CD14-positive monocyte (primary cell): ENCODE data around the gene TNFSF4. TPM values are rescaled to one million over a fixed set of nuclear protein-coding genes. Genes with fewer than 3 reads are reported as not detected.
A peak's percentile ranks its signal among the peaks of the same experiment; 100 is the strongest.

ENCODE experiments used
- DNase-seq, 3 donors: peaks; one replicate each; pipeline ENCODE4 v3.0.0-alpha.2; 2011 to 2022
- H2AFZ ChIP-seq: 2 replicates; pipeline ENCODE4 v1.6.0; 2012; ENCODE audit warnings: mild to moderate bottlenecking, low read depth, low read length, inconsistent platforms; ENCODE audit not compliant: insufficient read depth, poor library complexity, severe bottlenecking
- H3K27ac ChIP-seq, 2 donors: 1 replicate in 1 of 2; 2 replicates in 1 of 2; pipeline ENCODE4 v1.5.1; 2012 to 2013; ENCODE audit warnings: low read length in 2 of 2, control low read depth in 1 of 2, inconsistent platforms in 1 of 2, low read depth in 1 of 2, mild to moderate bottlenecking in 1 of 2
- H3K27me3 ChIP-seq, 2 donors: one replicate each; pipeline versions ENCODE4 v1.6.0 to v1.6.1; 2011 to 2013; ENCODE audit warnings: low read length in 2 of 2; ENCODE audit not compliant: control insufficient read depth in 2 of 2, insufficient read depth in 2 of 2
- H3K36me3 ChIP-seq, 2 donors: replicated peaks in 1 of 2; 1 replicate in 1 of 2; 2 replicates in 1 of 2; pipeline versions ENCODE4 v1.5.1 to v1.6.1; 2012 to 2013; ENCODE audit warnings: low read length in 2 of 2, control low read depth in 1 of 2, inconsistent platforms in 1 of 2, mild to moderate bottlenecking in 1 of 2; ENCODE audit not compliant: insufficient read depth in 2 of 2, control insufficient read depth in 1 of 2
- H3K4me1 ChIP-seq, 2 donors: 1 replicate in 1 of 2; 2 replicates in 1 of 2; pipeline versions ENCODE4 v1.5.1 to v1.6.1; 2012 to 2013; ENCODE audit warnings: low read length in 2 of 2, control low read depth in 1 of 2, inconsistent platforms in 1 of 2, mild to moderate bottlenecking in 1 of 2, moderate library complexity in 1 of 2; ENCODE audit not compliant: insufficient read depth in 2 of 2, control insufficient read depth in 1 of 2
- H3K4me2 ChIP-seq: replicated peaks from 2 replicates; pipeline ENCODE3; 2012; ENCODE audit warnings: low read length, moderate library complexity, mild to moderate bottlenecking; ENCODE audit not compliant: poor library complexity, severe bottlenecking; ENCODE audit errors: extremely low read depth
- H3K4me3 ChIP-seq, 3 experiments: fragments of 200-600 bp in 1 of 3; sonication (generic) in 1 of 3; replicated peaks in 1 of 3; 1 replicate in 2 of 3; 2 replicates in 1 of 3; pipeline ENCODE4 v1.5.1; 2011 to 2013; ENCODE audit warnings: low read length in 3 of 3, mild to moderate bottlenecking in 3 of 3, control low read depth in 2 of 3, low read depth in 2 of 3, inconsistent platforms in 1 of 3, moderate library complexity in 1 of 3
- H3K79me2 ChIP-seq: 2 replicates; pipeline ENCODE4 v1.6.0; 2012; ENCODE audit warnings: mild to moderate bottlenecking, control low read depth, inconsistent platforms, low read length, moderate library complexity; ENCODE audit not compliant: insufficient read depth
- H3K9ac ChIP-seq: 2 replicates; pipeline ENCODE4 v1.6.0; 2017; ENCODE audit warnings: low read length, mild to moderate bottlenecking; ENCODE audit not compliant: insufficient read depth, poor library complexity, severe bottlenecking
- H3K9me3 ChIP-seq, 2 donors: replicated peaks in 1 of 2; 1 replicate in 1 of 2; 2 replicates in 1 of 2; pipeline versions ENCODE4 v1.5.1 to v1.6.1; 2012 to 2013; ENCODE audit warnings: low read length in 2 of 2, control low read depth in 1 of 2; ENCODE audit not compliant: control insufficient read depth in 1 of 2, insufficient read depth in 1 of 2
- H4K20me1 ChIP-seq: 2 replicates; pipeline ENCODE4 v1.6.0; 2012; ENCODE audit warnings: mild to moderate bottlenecking, low read length, control low read depth, moderate library complexity; ENCODE audit not compliant: insufficient read depth
- H3K27ac Mint-ChIP-seq, 7 donors: one replicate each; pipeline ENCODE4 v1.8.0; 2020; ENCODE audit warnings: mild to moderate bottlenecking in 7 of 7, mixed read lengths in 7 of 7, moderate library complexity in 6 of 7, inconsistent platforms in 2 of 7
- H3K27me3 Mint-ChIP-seq, 3 donors: one replicate each; pipeline ENCODE4 v1.8.0; 2021 to 2022; ENCODE audit warnings: low read depth in 3 of 3, mild to moderate bottlenecking in 3 of 3, mixed read lengths in 3 of 3, moderate library complexity in 3 of 3, inconsistent platforms in 1 of 3
- H3K36me3 Mint-ChIP-seq, 2 donors: one replicate each; pipeline ENCODE4 v1.8.0; 2020; ENCODE audit warnings: mixed read lengths in 2 of 2, inconsistent platforms in 1 of 2, mild to moderate bottlenecking in 1 of 2
- H3K4me1 Mint-ChIP-seq: one replicate; pipeline ENCODE4 v1.8.0; 2020; ENCODE audit warnings: mild to moderate bottlenecking, mixed read lengths
- H3K4me3 Mint-ChIP-seq, 2 donors: one replicate each; pipeline ENCODE4 v1.8.0; 2020; ENCODE audit warnings: mild to moderate bottlenecking in 2 of 2, mixed read lengths in 2 of 2, moderate library complexity in 1 of 2
- H3K9me3 Mint-ChIP-seq, 7 donors: one replicate each; pipeline ENCODE4 v1.8.0; 2020 to 2022; ENCODE audit warnings: mixed read lengths in 7 of 7, mild to moderate bottlenecking in 6 of 7, moderate library complexity in 6 of 7, inconsistent platforms in 2 of 7
- CTCF ChIP-seq: fragments of 200-600 bp; IDR thresholded peaks from one replicate; pipeline ENCODE4 v1.8.0; 2022; ENCODE audit warnings: antibody characterized with exemption, mild to moderate bottlenecking
- WGBS: methylation state at CpG from one replicate; pipeline ENCODE4 v1.1.5; 2013; ENCODE audit warnings: missing lambda C conversion rate; ENCODE audit not compliant: insufficient coverage; 5-methylcytosine and 5-hydroxymethylcytosine counted together
- intact Hi-C, 2 donors: fragments of 100-400 bp; cut with micrococcal nuclease; formaldehyde crosslinking; loops; one replicate each; pipeline versions ENCODE4 v1.15.0 to v1.15.1; 2023
- polyA plus RNA-seq, 3 donors: library from polyadenylated mRNA; depleted of rRNA in 1 of 3; unstranded in 2 of 3; stranded (reverse) in 1 of 3; fragments of 300-500 nt in 2 of 3; fragments of >200 nt in 1 of 3; fragmentation: Illumina TruSeq in 2 of 3; gene quantifications; 1 replicate in 2 of 3; 2 replicates in 1 of 3; pipeline ENCODE4 v1.2.3, GENCODE V29; 2012 to 2021

TNFSF4 gene
- polyA plus RNA-seq, 3 donors = 0.21 to 0.40 (median 0.38) TPM

- Histone ChIP-seq H3K27ac (no peak overlapping the region), H3K4me3 (no peak overlapping the region), H3K27me3 (no peaks in the 10 kb centered on the region), H3K4me2 (no peak overlapping the region), H3K79me2 (no peaks in the 10 kb centered on the region), H3K4me1 (peaks cover 21 to 26% of the 10 kb centered on the region in 2 donors), H3K36me3 (no peaks in the 10 kb centered on the region), H2AFZ (no peak overlapping the region), H3K9me3 (no peaks in the 10 kb centered on the region), H3K9ac (no peak overlapping the region), H4K20me1 (no peaks in the 10 kb centered on the region)
- no peak overlapping the region for H3K4me3 Mint-ChIP-seq
- peaks cover 0 to 2% (median 0%) of the 10 kb centered on the region in 7 donors for H3K9me3 Mint-ChIP-seq
- 0% methylated on average over 2 of the region's 2 CpGs for WGBS
- no peak for DNase-seq
- H3K27ac Mint-ChIP-seq = peak overlapping the region in 1 of 7 donors; percentile 10
- intact Hi-C loops = no loop called here
- H3K27me3 Mint-ChIP-seq = peaks cover 0 to 3% (median 0%) of the 10 kb centered on the region in 3 donors
- no peaks in the 10 kb centered on the region for H3K36me3 Mint-ChIP-seq
- H3K4me1 Mint-ChIP-seq = peaks cover 32% of the 10 kb centered on the region
- TF ChIP-seq CTCF = no peak
Observed at GRCh38 chr1:173210283-173210682, 3.2 kb upstream of the TNFSF4 start.

- Histone ChIP-seq H3K27ac (no peak overlapping the region), H2AFZ (no peak overlapping the region), H3K4me2 (no peak overlapping the region), H3K79me2 (no peaks in the 10 kb centered on the region), H3K27me3 (no peaks in the 10 kb centered on the region), H3K9me3 (no peaks in the 10 kb centered on the region), H3K9ac (no peak overlapping the region), H3K36me3 (no peaks in the 10 kb centered on the region), H4K20me1 (no peaks in the 10 kb centered on the region), H3K4me3 (no peak overlapping the region), H3K4me1 (peaks cover 23 to 30% of the 10 kb centered on the region in 2 donors)
- Mint-ChIP-seq H3K4me3 (no peak overlapping the region), H3K36me3 (no peaks in the 10 kb centered on the region), H3K9me3 (peaks cover 0 to 2% (median 0%) of the 10 kb centered on the region in 7 donors), H3K4me1 (peaks cover 36% of the 10 kb centered on the region), H3K27me3 (peaks cover 0 to 3% (median 0%) of the 10 kb centered on the region in 3 donors), H3K27ac (no peak overlapping the region)
- intact Hi-C loops = no loop called here
- TF ChIP-seq CTCF = no peak
- 100% methylated on average over 1 of the region's 4 CpGs for WGBS
- DNase-seq = no peak
Observed at GRCh38 chr1:173208868-173209267, 1.7 kb upstream of the TNFSF4 start.
